ENCODE data around the gene TCF25.
"Not testable (repeated sequence)": the region's sequence is repeated elsewhere in the genome, so short reads cannot be mapped to it uniquely, and the experiment has no call there.

The TCF25 gene, protein sequence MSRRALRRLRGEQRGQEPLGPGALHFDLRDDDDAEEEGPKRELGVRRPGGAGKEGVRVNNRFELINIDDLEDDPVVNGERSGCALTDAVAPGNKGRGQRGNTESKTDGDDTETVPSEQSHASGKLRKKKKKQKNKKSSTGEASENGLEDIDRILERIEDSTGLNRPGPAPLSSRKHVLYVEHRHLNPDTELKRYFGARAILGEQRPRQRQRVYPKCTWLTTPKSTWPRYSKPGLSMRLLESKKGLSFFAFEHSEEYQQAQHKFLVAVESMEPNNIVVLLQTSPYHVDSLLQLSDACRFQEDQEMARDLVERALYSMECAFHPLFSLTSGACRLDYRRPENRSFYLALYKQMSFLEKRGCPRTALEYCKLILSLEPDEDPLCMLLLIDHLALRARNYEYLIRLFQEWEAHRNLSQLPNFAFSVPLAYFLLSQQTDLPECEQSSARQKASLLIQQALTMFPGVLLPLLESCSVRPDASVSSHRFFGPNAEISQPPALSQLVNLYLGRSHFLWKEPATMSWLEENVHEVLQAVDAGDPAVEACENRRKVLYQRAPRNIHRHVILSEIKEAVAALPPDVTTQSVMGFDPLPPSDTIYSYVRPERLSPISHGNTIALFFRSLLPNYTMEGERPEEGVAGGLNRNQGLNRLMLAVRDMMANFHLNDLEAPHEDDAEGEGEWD

DNA sequence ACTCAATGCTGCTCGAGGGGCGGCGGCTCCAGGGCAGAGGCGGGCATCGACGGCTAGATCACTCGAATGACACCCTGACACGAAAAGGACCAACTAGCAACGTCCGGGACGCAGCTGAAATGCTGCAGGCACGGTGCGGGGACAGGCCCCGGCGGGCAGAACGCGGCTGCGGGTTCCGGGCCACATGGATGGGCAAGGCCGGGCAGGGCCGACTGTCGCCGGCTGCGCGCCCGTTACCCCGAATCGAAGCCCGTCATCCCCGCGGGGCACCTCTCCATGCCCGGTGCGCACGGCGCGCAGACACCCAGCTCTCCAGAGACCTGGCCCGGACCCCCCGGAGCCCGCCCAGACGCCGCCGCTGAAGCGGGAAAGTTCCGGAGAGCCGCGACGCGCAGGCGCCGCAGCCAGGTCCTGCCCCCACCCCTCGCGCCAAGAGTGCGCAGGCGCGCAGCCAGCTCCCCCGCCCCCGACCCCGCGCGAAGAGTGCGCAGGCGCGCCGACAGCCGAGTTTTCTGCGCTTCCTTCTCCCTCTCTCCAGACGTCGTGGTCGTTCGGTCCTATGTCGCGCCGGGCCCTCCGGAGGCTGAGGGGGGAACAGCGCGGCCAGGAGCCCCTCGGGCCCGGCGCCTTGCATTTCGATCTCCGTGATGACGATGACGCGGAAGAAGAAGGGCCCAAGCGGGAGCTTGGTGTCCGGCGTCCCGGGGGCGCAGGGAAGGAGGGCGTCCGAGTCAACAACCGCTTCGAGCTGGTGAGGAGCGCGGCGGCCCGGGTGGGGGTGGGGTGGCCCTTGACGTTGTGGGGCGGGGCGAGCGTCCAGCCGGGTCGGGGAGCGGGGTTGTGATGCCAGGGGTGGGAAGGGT is at the start of gene TCF25:
Gene TCF25, plus strand, starts transcription at position 484 of the 863 bp plus-strand sequence. Its CDS starts 76 bp downstream, at position 560.
- peak; percentile 86 to 96 (median 95) for DNase-seq

DNA sequence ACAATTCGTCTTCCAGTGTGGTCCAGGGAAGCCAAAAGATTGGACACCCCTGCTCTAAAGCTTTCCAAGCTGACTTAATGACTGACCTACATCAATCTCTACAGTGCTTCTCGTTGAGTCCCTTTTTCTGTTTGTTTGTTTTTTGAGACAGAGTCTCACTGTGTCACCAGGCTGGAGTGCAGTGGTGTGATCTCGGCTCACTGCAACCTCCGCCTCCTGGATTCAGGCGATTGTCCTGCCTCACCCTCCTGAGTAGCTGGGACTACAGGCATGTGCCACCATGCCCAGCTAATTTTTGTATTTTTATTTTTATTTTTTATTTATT is 49.6 kb upstream of the TCF25 start:
- DNase-seq: not testable (repeated sequence)

DNA sequence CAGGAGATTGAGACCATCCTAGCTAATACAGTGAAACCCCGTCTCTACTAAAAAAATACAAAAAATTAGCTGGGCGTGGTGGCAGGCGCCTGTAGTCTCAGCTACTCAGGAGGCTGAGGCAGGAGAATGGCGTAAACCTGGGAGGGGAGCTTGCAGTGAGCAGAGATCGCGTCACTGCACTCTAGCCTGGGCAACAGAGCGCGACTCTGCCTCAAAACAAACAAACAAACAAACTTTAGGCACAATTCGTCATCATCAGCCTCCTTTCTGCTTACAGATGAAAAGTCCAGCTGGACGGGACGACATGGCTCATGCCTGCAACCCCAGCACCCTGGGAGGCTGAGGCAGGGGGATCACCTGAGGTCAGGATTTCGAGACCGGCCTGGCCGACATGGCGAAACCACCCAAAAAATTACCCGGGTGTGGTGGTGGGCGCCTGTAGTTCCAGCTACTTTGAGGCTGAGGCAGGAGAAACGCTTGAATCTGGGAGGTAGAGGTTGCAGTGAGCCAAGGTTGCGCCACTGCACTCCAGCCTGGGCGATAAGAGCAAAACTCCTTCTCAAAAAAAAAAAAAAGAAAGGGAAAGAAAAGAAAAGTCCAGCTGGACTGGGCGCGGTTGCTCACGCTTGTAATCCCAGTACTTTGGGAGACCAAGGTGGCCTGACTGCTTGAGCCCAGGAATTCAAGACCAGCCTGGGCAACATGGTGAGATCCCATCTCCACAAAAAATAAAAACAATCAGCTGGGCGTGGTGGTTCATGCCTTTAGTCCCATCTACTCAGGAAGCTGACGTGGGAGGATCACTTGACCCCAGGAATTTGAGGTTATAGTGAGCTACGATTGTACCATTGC is 46.6 kb upstream of the TCF25 start:
- DNase-seq: no peak

DNA sequence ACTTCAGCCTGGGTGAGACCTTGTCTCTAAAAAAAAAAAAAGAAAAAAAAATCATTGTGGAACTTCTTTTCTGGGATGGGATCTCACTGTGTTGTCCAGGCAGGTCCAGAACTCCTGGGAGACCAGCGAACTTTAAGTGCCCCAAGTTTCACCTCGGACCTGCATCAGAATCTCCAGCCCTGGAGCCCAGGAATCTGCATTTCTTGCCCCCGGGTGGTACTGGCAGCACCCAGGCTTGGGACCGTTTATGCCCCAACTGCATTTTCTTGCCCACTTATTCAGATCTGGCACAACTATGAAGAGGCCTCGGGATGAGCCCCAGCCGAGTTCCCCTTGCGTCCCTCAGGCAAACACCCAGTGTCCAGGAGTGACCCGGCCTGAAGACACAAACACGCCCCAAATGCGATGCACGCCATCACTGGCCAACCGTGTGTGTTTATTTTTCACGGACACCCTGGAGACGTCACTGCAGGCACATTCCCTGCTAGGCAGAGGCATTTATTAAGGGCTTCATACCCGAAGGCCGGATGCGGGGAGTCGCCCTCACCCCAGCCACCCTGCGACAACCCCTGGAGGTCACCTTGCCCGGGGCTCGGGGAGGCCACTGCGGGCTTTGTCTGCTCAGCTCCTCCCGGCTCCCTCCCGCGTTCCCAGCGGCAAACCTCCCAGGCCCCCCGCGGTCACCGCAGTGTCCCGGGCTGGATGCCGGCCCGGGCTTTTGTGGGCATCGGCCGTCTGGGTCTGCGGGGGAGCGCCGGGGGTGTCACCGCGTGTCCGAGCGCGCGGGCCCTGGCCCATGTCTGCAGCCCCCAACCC is 45.8 kb upstream of the TCF25 start:
- peak; percentile 18 to 32 (median 25) for DNase-seq

DNA sequence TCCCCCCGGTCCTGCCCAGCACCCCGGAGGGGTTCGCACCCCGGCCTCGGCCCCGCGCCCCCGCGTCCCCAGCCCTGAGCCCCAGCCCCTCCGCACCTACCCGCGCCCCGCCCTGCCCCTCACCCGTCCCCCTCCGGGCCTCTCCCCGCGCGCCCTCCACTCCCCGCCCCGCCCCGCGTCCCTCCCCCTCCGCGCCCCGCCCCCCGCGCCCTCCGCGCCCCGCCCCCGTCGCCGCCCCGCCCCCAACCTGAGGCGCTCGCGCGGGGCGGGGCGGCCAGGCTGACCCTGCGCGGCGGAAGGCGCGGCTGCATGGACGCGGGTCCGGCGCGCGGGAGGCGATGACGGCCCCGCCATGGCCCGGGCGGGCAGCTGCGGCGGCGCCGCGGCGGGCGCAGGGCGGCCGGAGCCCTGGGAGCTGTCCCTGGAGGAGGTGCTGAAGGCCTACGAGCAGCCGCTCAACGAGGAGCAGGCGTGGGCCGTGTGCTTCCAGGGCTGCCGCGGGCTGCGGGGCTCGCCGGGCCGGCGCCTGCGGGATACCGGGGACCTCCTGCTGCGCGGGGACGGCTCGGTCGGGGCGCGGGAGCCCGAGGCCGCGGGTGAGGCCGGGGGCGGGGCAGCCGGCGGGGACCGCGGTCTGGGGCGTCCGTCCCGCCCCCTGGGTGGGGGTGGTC is 45.1 kb upstream of the TCF25 start, which contains the start of gene SPIRE2:
Gene SPIRE2, plus strand, starts transcription at position 277 of the 671 bp plus-strand sequence. Its CDS starts 76 bp downstream, at position 353.
- peak; percentile 74 to 93 (median 87) for DNase-seq

DNA sequence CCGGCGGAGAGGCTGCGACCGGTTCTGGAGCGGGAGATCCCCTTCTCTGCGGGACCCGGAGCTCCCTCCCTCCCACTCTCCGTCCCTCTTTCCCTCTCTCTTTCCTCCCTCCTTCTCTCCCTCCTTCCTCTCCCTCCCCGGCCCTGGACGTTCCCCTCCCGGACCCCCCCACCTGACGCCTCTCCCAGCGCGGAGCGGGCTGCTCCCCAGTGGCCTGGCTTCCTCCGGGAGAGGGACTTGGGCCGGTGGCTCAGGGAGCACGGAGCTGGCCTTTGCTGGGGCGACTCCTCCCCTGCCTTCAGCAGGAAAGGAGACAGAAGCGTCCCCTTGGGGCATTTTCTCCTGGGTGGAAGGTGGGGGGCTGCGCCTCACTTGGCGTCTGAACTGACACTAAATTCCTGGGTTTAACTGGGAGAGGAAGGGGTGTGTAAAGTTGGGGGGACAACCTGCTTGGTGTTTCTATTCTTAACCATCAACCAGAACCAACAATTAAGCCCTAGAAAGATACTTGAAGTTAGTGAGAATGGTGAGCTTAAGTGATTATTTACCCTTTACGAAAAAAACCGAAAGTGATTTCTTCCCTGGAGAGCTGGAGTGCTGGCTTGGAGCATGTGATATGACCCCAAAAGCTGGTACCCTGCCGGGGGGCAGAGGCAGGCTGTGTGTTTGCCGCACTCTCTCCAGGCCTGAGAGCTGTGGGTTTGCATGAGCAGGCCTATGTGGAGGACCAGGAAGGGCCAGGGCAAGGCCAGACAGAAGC is 44.3 kb upstream of the TCF25 start:
- DNase-seq: no peak

DNA sequence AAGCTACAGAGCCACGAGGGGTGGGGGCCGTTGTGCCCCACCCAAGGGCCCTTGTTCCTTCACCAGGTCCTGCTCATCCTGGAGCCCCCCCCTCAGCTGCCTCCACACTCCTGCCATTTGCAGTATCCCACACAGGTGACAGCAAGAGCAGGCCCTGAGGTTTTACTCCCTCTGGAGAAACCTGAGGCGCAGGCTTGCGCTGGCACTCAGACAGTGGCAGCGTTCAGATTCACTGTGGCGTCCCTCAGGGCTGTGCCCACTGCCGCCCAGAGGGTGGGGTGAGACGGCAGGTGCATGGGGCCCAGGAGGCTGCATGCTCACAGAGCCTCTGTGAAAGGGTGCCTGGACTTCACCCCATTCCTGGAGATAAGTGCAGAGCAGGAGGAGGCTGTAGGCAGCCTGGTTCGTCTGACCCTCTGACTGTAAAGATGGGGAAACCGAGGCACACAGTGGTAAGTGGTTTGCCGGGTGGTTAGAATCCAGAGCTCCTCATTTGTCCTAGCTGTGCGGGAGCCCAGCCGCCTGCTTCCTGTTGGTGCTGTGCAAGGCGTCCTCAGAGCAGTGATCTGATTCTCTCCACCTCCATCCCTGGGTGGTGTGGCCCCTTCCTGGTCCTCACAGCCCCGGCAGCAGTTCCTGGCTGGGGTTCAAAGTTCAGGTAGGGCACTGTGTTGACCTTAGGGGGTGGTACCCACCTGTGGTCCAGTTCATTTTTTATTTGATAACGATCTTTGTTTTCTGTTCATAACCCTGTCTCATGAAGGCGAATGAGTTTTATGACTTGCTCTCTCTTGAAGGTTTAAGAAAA is 43.6 kb upstream of the TCF25 start:
- no peak for DNase-seq

DNA sequence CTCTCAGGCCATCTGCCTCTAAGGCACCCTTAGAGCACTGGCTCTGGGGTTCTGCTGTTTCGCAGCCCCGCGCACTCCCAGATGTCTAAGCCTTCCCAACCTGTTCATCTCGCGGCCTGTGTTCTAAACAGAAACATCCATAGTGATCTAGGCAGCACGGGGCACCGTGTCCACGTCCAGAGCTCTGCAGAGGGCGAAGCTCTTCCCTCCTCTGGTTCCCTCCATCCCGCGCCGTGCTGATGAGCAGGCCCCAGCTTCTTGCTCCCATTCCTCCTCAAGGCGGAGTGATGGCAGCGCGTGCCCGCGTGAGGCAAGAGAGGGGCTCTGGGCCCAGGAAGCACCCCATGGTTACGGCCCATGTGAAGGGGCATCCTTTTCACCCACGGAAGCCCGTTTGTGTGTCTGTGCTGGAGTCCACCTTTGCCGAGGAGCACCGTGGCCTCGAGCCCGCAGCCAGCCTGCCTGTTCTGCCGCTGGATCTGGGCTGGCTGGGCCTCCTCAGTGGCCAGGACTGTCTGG is 41.5 kb upstream of the TCF25 start:
- no peak for DNase-seq

DNA sequence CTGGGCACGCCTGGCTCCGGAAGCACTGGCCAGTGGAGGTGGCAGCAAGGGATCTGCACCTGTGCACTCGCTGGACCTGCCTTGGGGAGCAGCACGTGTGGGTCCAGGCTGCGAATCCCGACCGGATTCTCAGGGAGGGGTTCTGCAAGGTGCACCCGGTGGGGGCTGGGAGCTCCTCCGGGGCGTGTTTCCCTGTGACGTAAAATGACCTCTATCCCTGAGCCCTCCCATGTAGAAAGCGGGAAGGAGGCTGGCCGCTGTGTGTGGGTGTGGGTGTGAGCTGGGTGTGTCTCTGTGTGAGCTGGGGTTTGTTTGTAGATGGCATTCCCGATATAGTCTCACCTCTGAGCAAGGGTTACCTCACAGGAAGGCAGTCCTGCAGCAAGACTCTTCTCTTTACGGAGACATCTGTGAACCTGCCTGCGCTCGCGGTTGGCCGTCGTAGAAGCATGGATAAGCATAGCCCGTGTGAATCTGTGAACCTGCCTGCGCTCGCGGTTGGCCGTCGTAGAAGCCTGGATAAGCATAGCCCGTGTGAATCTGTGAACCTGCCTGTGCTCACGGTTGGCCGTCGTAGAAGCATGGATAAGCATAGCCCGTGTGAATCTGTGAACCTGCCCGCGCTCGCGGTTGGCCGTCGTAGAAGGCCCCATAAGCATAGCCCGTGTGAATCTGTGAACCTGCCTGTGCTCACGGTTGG is 39.6 kb upstream of the TCF25 start:
- DNase-seq: not testable (repeated sequence)

DNA sequence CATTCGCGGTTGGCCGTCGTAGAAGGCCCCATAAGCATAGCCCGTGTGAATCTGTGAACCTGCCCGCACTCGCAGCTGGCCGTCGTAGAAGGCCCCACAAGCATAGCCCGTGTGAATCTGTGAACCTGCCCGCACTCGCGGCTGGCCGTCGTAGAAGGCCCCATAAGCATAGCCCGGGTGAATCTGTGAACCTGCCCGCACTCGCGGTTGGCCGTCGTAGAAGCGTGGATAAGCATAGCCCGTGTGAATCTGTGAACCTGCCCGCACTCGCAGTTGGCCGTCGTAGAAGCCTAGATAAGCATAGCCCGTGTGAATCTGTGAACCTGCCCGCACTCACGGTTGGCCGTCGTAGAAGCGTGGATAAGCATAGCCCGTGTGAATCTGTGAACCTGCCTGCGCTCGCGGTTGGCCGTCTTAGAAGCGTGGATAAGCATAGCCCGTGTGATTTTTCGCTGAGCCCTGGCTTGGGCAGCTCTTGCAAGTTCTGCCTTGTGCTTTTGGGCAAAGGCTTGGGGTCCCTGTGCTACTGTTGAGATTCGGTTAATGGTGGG is 38.5 kb upstream of the TCF25 start:
- DNase-seq: not testable (repeated sequence)

DNA sequence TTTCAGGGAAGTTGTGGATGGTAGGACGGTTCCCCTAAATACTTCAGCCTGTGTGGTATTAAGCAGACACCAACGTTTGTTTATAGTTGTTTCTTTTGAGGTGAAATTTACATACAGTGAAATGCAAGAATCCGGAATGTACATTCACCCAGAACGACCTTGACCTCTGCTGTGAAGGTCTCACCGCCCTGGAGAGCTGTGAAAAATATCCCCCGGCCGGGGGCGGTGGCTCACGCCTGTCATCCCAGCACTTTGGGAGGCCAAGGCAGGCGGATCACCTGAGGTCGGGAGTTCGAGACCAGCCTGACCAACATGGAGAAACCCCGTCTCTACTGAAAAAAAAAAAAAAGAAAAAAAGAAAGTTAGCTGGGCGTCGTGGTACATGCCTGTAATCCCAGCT is 36.9 kb upstream of the TCF25 start:
- DNase-seq: not testable (repeated sequence)

DNA sequence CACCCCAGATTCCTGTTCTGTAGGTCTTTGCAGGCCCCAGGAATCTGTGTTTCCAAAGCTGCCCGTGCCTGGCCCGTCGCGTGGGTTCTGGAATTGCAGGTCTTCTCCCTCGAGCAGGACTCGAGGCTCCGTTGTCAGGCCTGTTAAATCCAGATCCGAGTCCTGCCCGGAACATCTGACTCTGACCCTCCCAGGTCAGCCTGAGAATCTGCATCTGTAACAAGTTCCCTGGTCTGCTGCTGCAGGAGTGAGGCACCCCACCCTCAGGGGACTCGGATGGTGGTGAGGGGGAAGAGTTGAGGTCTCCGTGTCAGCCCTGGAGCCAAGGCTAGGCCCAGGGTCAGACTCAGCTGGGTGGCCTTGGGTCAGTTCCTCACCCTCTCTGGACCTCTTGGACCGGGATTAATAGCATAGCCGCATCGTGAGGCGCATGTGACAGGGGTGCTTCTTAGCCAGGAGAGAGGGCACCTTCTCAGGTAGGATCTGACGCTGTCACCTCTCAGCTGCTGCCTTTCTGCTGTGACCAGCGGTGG is 36.3 kb upstream of the TCF25 start:
- DNase-seq: no peak

DNA sequence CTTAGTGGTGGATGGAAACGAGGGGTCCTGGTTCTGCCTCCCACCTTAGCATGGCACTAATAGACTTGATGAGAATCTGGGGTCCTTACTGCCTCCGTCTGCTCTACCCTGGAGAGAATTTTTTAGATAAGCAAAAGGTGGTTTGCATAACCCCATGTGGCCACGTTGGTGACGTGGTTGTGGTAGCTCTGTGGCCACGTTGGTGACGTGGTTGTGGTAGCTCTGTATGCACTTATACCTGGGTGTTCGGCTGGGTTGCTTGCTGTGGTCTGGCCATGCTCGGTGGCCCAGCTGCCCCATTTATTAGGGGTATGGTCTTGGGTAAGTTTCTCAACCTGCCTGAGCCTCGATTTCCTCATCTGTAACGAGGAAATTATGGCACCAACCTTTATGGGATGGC is 32.1 kb upstream of the TCF25 start:
- DNase-seq: no peak

DNA sequence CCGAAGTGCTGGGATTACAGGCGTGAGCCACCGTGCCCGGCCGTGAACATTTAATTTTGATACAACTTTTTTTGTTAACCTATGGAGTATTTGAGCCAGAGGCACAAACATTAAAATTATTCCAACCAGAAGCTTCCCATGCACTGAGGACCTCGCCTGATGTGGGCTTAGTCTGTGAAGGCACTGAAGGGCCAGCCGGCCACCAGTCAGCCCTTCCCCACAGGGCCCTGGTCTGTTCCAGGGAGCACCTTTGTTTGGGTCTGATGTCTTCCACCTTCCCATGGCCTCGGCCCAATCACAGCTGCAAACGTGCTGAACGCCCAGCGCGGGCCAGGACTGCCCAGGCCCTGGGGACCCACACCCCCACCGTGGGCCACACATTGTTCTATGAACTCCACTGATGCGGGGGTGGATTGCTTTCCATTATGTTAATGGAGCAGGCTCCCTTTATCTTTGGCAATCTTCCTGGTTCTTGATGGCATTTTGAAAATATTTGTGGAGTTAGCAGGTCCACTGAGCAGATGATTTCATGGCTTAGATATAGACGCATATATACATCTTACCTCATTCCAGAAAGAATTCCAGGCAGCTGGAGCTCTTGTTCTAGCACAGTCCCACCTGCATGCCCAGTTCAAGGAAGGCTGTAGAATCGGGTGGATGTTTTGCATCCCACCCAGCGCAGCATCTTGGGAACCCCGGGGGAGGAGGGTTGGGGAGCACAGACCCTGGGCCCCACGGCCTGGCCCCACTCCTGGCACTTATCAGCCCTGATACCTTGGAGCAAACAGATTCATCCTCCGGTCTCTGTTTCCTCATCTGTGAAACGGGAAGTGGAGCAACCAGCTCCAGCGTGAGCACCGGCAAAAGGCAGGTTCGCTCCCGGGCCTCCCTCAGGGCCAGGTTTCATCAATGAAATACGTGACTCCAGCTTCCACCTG is 30.7 kb upstream of the TCF25 start:
- peak in 1 of 3 donors; percentile 17 for DNase-seq

DNA sequence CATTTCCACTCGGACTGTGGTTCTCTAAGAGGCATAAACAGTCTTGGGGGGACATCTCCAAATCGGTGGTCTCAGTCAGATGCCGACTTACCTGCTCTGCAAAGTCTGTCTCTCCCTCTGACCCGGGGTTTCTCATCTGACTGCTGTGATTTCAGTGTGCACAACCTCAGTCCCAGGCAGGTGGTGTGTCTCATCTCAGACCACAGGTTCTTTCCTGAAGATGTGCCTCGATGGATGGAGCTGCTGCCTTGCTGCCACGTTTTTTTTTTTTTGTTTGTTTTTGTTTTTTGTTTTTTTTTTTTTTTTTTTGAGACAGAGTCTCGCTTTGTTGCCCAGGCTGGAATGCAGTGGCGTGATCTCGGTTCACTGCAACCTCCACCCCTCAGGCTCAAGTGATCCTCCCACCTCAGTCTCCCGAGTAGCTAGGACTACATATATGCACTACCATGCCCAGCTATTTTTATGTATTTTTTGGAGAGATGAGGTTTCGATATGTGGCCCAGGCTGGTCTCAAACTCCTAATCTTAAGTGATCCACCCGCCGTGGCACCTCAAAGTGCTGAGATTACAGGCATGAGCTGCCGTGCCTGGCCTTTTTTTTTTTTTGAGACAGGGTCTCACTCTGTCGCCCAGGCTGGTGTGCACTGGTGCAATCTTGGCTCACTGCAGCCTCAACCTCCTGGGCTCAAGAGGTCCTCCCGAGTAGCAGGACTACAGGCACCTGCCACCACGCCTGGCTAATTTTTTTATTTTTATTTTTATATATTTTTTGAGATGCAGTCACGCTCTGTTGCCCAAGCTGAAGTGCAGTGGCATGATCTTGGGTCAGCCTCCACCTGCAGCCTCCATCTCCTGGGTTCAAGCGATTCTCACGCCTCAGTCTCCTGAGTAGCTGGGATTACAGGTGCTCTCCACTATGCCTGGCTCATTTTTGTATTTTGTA is 29.7 kb upstream of the TCF25 start:
- no peak for DNase-seq

All from suppressor macrophage treated with lipopolysaccharide for 1 hour (primary cell).